ENCODE results near the gene ABCA12. TPM values are rescaled to one million over a fixed set of nuclear protein-coding genes. Genes with fewer than 3 reads are reported as not detected.

The ABCA12 gene
- total and polyA plus RNA-seq, 2 of the 13 experiments (the other 11 are each of a cell fraction or from before 2014, with no cell fraction given), result 0.02 to 0.07 TPM

GRCh38 chr2:214934006-214934405 is 204.4 kb downstream of the ABCA12 start:
- Histone ChIP-seq H3K9me3 (ENCODE audit: low read length) (no peaks in the 10 kb centered on the region), H3K4me2 (ENCODE audit: low read depth, low read length) (no peak overlapping the region), H3K79me2 (ENCODE audit: insufficient read depth, low read length) (no peaks in the 10 kb centered on the region), H3K4me3 (replicated peaks in 1 of 3; ENCODE audit: insufficient read depth in 1 of 3, low read depth in 2 of 3, low read length in 3 of 3) (no peak overlapping the region), H3K27ac (ENCODE audit: extremely low read length, insufficient read depth, low read length) (no peak overlapping the region), H3K9ac (ENCODE audit: insufficient read depth, low read depth, low read length) (no peak overlapping the region), H2AFZ (ENCODE audit: low read length) (no peak overlapping the region), H3K27me3 (ENCODE audit: control insufficient read depth in 1 of 2, insufficient read depth in 2 of 2, low read length in 2 of 2) (no peaks in the 10 kb centered on the region), H4K20me1 (ENCODE audit: insufficient read depth, low read length) (no peaks in the 10 kb centered on the region), H3K36me3 (replicated peaks in 1 of 2; ENCODE audit: control insufficient read depth in 1 of 2, insufficient read depth in 2 of 2, low read length in 2 of 2) (no peaks in the 10 kb centered on the region), H3K4me1 (ENCODE audit: insufficient read depth, low read length) (no peaks in the 10 kb centered on the region)
- ATAC-seq, result no peak
- 21% methylated on average over 4 of the region's 4 CpGs for WGBS (ENCODE audit: low lambda C conversion rate)
- BruUV-seq (replicated peaks), result no TSS peak
- in situ Hi-C loops (cut with HindIII; ENCODE audit: extremely low pct_ligation_motif_present, low pct_unique_long_range_greater_than_20kb) (no loop called here), intact Hi-C loops (cut with micrococcal nuclease; ENCODE audit: unreplicated experiment) (no loop called here)
- no peak for DNase-seq (ENCODE audit: low spot score)
- POLR2A ChIA-PET, result no interaction called here
- CTCF ChIA-PET (ENCODE audit: low intra/inter-chr PET ratio, low total read pairs), result no interaction called here
- no peak for FAIRE-seq
- TF ChIP-seq MTERF4 (CRISPR knock-in tag; IDR thresholded peaks at IDR 0.05) (no peak), MTF1 (CRISPR knock-in tag; IDR thresholded peaks at IDR 0.05) (no peak)

- POLR2A ChIA-PET, result no interaction called here
- H3K36me3 ChIP-seq (replicated peaks in 1 of 2; ENCODE audit: control insufficient read depth in 1 of 2, insufficient read depth in 2 of 2, low read length in 2 of 2), result no peaks in the 10 kb centered on the region
- intact Hi-C loops (cut with micrococcal nuclease; ENCODE audit: unreplicated experiment) (no loop called here), in situ Hi-C loops (cut with HindIII; ENCODE audit: extremely low pct_ligation_motif_present, low pct_unique_long_range_greater_than_20kb) (no loop called here)
- H2AFZ ChIP-seq (ENCODE audit: low read length), result no peak overlapping the region
- no peak for TF ChIP-seq ZNF274 (CRISPR knock-in tag; IDR thresholded peaks at IDR 0.05)
- TF ChIP-seq SP1 (IDR thresholded peaks at IDR 0.05), result no peak
- TF ChIP-seq SP1 (CRISPR knock-in tag; IDR thresholded peaks at IDR 0.05), result no peak
- TF ChIP-seq DDIT3 (CRISPR knock-in tag; IDR thresholded peaks at IDR 0.05), result no peak
- TF ChIP-seq ZNF337 (CRISPR knock-in tag; IDR thresholded peaks at IDR 0.05; ENCODE audit: borderline replicate concordance, low read depth), result no peak
- no peak overlapping the region for H3K4me2 ChIP-seq (ENCODE audit: low read depth, low read length)
- no peak overlapping the region for H3K27ac ChIP-seq (ENCODE audit: extremely low read length, insufficient read depth, low read length)
- no peaks in the 10 kb centered on the region for H3K79me2 ChIP-seq (ENCODE audit: insufficient read depth, low read length)
- H3K27me3 ChIP-seq (ENCODE audit: control insufficient read depth in 1 of 2, insufficient read depth in 2 of 2, low read length in 2 of 2), result no peaks in the 10 kb centered on the region
- no peaks in the 10 kb centered on the region for H3K9me3 ChIP-seq (ENCODE audit: low read length)
- H3K4me3 ChIP-seq (replicated peaks in 1 of 3; ENCODE audit: insufficient read depth in 1 of 3, low read depth in 2 of 3, low read length in 3 of 3), result no peak overlapping the region
- FAIRE-seq, result no peak
- BruUV-seq (replicated peaks), result no TSS peak
- CTCF ChIA-PET (ENCODE audit: low intra/inter-chr PET ratio, low total read pairs), result no interaction called here
- WGBS (ENCODE audit: low lambda C conversion rate), result 5% methylated on average over 6 of the region's 6 CpGs
- DNase-seq (ENCODE audit: low spot score), result no peak
- H4K20me1 ChIP-seq (ENCODE audit: insufficient read depth, low read length), result no peaks in the 10 kb centered on the region
- H3K9ac ChIP-seq (ENCODE audit: insufficient read depth, low read depth, low read length), result no peak overlapping the region
- ATAC-seq, result no peak
- no peaks in the 10 kb centered on the region for H3K4me1 ChIP-seq (ENCODE audit: insufficient read depth, low read length)
These were observed 233.8 kb downstream of the ABCA12 start for GRCh38 chr2:214904634-214905033.

Data from HepG2 (cell line).